ENCODE measurements around the gene CHD9.

DNA sequence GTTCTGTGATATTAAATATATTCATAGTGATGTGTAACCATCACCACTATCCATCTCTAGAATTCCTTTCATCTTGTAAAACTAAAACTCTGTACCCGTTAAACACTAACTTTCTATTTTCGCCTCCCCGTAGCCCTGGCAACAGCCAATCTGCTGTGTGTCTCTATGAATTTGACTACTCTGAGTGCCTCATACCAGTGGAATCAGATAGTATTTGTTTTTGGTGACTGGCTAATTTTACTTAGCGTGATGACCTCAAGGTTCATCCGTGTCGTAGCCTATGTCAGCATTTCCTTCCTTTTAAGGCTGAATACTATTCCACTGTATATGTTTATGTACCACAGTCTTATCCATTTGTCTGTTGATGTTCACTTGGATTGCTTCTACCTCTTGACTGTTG is 18.2 kb downstream of the CHD9 start:
- TF ChIP-seq, protein P1, sequence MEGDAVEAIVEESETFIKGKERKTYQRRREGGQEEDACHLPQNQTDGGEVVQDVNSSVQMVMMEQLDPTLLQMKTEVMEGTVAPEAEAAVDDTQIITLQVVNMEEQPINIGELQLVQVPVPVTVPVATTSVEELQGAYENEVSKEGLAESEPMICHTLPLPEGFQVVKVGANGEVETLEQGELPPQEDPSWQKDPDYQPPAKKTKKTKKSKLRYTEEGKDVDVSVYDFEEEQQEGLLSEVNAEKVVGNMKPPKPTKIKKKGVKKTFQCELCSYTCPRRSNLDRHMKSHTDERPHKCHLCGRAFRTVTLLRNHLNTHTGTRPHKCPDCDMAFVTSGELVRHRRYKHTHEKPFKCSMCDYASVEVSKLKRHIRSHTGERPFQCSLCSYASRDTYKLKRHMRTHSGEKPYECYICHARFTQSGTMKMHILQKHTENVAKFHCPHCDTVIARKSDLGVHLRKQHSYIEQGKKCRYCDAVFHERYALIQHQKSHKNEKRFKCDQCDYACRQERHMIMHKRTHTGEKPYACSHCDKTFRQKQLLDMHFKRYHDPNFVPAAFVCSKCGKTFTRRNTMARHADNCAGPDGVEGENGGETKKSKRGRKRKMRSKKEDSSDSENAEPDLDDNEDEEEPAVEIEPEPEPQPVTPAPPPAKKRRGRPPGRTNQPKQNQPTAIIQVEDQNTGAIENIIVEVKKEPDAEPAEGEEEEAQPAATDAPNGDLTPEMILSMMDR (IDR thresholded peaks at IDR 0.05; ENCODE audit: low read length) = no peak
- no peak for TF ChIP-seq EZH2 (IDR thresholded peaks at IDR 0.05; ENCODE audit: borderline replicate concordance, low read length)

Measured in OCI-LY1 (cell line).